KMS-11 (cell line): ENCODE measurements around the gene PCDHGC3.
A peak's percentile ranks its signal among the peaks of the same experiment; 100 is the strongest.

ENCODE experiments used
- H2AFZ ChIP-seq: fragments of 200-600 bp; sonication (generic); 2 replicates; pipeline ENCODE4 v1.6.1; 2016; ENCODE audit warnings: antibody characterized with exemption, mixed run types, low read depth
- H3K27ac ChIP-seq: fragments of 200-600 bp; sonication (generic); 2 replicates; pipeline ENCODE4 v1.6.1; 2016; ENCODE audit warnings: mild to moderate bottlenecking, mixed run types
- H3K27me3 ChIP-seq: fragments of 200-600 bp; sonication (generic); 2 replicates; pipeline ENCODE4 v1.6.1; 2017; ENCODE audit warnings: mild to moderate bottlenecking, low read depth, mixed run types, moderate library complexity; ENCODE audit not compliant: insufficient read depth
- H3K36me3 ChIP-seq: fragments of 200-600 bp; sonication (generic); 2 replicates; pipeline ENCODE4 v1.6.1; 2017; ENCODE audit warnings: mild to moderate bottlenecking, mixed run types; ENCODE audit not compliant: insufficient read depth
- H3K4me1 ChIP-seq: fragments of 200-600 bp; sonication (generic); 2 replicates; pipeline ENCODE4 v1.6.1; 2016; ENCODE audit warnings: mild to moderate bottlenecking, low read depth, mixed run types; ENCODE audit not compliant: poor library complexity, severe bottlenecking
- H3K4me2 ChIP-seq: fragments of 200-600 bp; sonication (generic); 2 replicates; pipeline ENCODE4 v1.7.0; 2016; ENCODE audit warnings: mild to moderate bottlenecking, mixed run types
- H3K4me3 ChIP-seq: fragments of 200-600 bp; sonication (generic); IDR thresholded peaks from 2 replicates; pipeline ENCODE4 v1.6.1; 2017; ENCODE audit warnings: low read depth, low read length, mixed read lengths; ENCODE audit not compliant: insufficient read depth
- H3K79me2 ChIP-seq: fragments of 200-600 bp; sonication (generic); 2 replicates; pipeline ENCODE4 v1.6.1; 2016; ENCODE audit warnings: low read depth, mixed run types; ENCODE audit not compliant: insufficient read depth
- H3K9ac ChIP-seq: fragments of 200-600 bp; sonication (generic); 2 replicates; pipeline ENCODE4 v1.6.1; 2016; ENCODE audit warnings: mild to moderate bottlenecking, mixed run types
- H4K20me1 ChIP-seq: fragments of 200-600 bp; sonication (generic); 2 replicates; pipeline ENCODE4 v1.6.1; 2016; ENCODE audit warnings: mild to moderate bottlenecking, mixed run types; ENCODE audit not compliant: insufficient read depth
- CTCF ChIP-seq: fragments of 200-600 bp; sonication (generic); conservative IDR thresholded peaks from 2 replicates; pipeline ENCODE4 v1.6.1; 2017; ENCODE audit warnings: low read depth, mild to moderate bottlenecking, antibody characterized with exemption, low read length, moderate library complexity, mixed read lengths

PCDHGC3 gene

GRCh38 chr5:141522301-141522700 lies 46.5 kb downstream of the PCDHGC3 start:
- H3K4me1 ChIP-seq, result peaks cover 6% of the 10 kb centered on the region
- no peak overlapping the region for H3K9ac ChIP-seq
- H3K27ac ChIP-seq, result no peak overlapping the region
- H4K20me1 ChIP-seq, result no peaks in the 10 kb centered on the region
- no peaks in the 10 kb centered on the region for H3K27me3 ChIP-seq
- no peak overlapping the region for H3K4me3 ChIP-seq
- no peaks in the 10 kb centered on the region for H3K79me2 ChIP-seq
- no peak overlapping the region for H2AFZ ChIP-seq
- no peak for TF ChIP-seq CTCF
- H3K4me2 ChIP-seq, result no peak overlapping the region
- no peaks in the 10 kb centered on the region; the same call in 1 of the 2 replicates for H3K36me3 ChIP-seq

DNA sequence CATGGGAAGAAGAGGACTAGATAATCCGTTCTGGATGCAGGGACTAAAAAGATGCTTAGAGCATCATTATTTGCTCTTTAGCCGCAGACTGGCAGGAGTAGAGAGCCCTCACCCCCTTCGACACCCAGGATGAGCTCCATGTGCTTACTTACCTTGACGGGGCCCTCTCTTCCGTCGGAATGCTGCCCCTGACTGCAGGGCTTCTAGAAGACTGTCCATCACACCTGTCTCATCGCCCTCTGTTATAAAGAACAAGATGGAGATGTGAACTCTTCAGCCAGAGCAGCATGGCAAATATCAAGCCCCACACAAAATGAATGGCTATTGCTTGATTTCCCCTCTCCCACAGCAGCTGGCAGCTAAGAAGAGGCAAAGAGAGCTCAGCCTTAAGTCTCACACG lies 48.2 kb downstream of the PCDHGC3 start:
- H3K27me3 ChIP-seq, result no peaks in the 10 kb centered on the region
- H3K9ac ChIP-seq, result no peak overlapping the region
- no peak overlapping the region for H2AFZ ChIP-seq
- peaks cover 6% of the 10 kb centered on the region for H3K4me1 ChIP-seq
- no peak for TF ChIP-seq CTCF
- H3K4me3 ChIP-seq, result no peak overlapping the region
- H4K20me1 ChIP-seq, result no peaks in the 10 kb centered on the region
- no peak overlapping the region for H3K4me2 ChIP-seq
- H3K79me2 ChIP-seq, result no peaks in the 10 kb centered on the region
- no peak overlapping the region for H3K27ac ChIP-seq
- no peaks in the 10 kb centered on the region; the same call in 1 of the 2 replicates for H3K36me3 ChIP-seq

GRCh38 chr5:141524604-141525597 lies 49.1 kb downstream of the PCDHGC3 start:
- Histone ChIP-seq H3K4me3 (no peak overlapping the region), H3K27ac (no peak overlapping the region), H3K9ac (no peak overlapping the region), H3K4me2 (no peak overlapping the region), H3K27me3 (no peaks in the 10 kb centered on the region), H4K20me1 (no peaks in the 10 kb centered on the region), H2AFZ (no peak overlapping the region), H3K4me1 (peaks cover 6% of the 10 kb centered on the region), H3K79me2 (no peaks in the 10 kb centered on the region), H3K36me3 (no peaks in the 10 kb centered on the region; the same call in 1 of the 2 replicates)
- TF ChIP-seq CTCF, result peak; percentile 99

DNA sequence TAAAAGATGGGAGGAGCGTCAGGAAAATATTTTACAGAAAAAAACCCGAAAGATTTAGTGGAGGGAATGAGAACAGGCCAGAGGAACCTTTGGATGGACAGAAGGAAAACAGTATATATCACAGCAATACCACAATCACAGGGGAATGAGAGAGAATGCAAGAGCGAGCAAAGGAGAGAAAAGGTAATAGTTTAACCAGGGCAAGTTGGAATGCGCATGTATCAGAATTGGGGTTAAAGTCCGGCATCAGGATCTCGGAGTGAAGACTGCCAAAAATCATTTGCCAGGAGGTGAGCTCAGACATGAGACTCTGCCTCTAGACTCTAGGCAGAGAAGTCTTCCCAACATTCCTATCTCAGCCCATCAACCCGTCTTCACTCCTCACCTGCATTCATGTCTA lies 49.9 kb downstream of the PCDHGC3 start:
- no peak overlapping the region for H3K4me2 ChIP-seq
- H3K36me3 ChIP-seq, result no peaks in the 10 kb centered on the region
- no peaks in the 10 kb centered on the region for H4K20me1 ChIP-seq
- no peaks in the 10 kb centered on the region for H3K79me2 ChIP-seq
- H3K4me1 ChIP-seq, result peaks cover 6% of the 10 kb centered on the region
- no peak overlapping the region for H3K4me3 ChIP-seq
- no peak overlapping the region for H3K9ac ChIP-seq
- no peak overlapping the region for H2AFZ ChIP-seq
- H3K27me3 ChIP-seq, result no peaks in the 10 kb centered on the region
- H3K27ac ChIP-seq, result no peak overlapping the region
- TF ChIP-seq CTCF, result no peak
